Stimulated activated CD4-positive, alpha-beta T cell treated with anti-CD3 and anti-CD28 coated beads, Interleukin-15, amount 100 ng/mL, for 48 hours (primary cell): ENCODE measurements around the gene LHFPL6.

Source experiments
- DNase-seq, 2 donors: peaks; one replicate each; pipeline ENCODE4 v3.0.0-alpha.2; 2020; ENCODE audit warnings: low read depth in 2 of 2

The LHFPL6 gene

GRCh38 chr13:39415008-39415802 lies 187.8 kb downstream of the LHFPL6 start:
- DNase-seq: no peak

- DNase-seq: no peak
These were observed 188.7 kb downstream of the LHFPL6 start for GRCh38 chr13:39414339-39414738.

- DNase-seq: no peak
These were observed 191.5 kb downstream of the LHFPL6 start for GRCh38 chr13:39411511-39411910.

GRCh38 chr13:39410964-39411363 lies 192.0 kb downstream of the LHFPL6 start:
- DNase-seq: no peak

- DNase-seq: no peak
These were observed 192.7 kb downstream of the LHFPL6 start for GRCh38 chr13:39410096-39410901.

- DNase-seq: no peak
These were observed 194.5 kb downstream of the LHFPL6 start for GRCh38 chr13:39408512-39408911.

GRCh38 chr13:39407786-39408185 lies 195.2 kb downstream of the LHFPL6 start:
- no peak for DNase-seq

- no peak for DNase-seq
These were observed 195.9 kb downstream of the LHFPL6 start for GRCh38 chr13:39407138-39407537.

GRCh38 chr13:39406688-39407087 lies 196.3 kb downstream of the LHFPL6 start:
- no peak for DNase-seq

GRCh38 chr13:39405596-39406205 lies 197.3 kb downstream of the LHFPL6 start:
- DNase-seq: no peak

GRCh38 chr13:39405107-39405506 lies 197.9 kb downstream of the LHFPL6 start:
- DNase-seq: no peak

GRCh38 chr13:39403106-39403505 lies 199.9 kb downstream of the LHFPL6 start:
- DNase-seq: no peak

GRCh38 chr13:39402221-39402970 lies 200.6 kb downstream of the LHFPL6 start:
- no peak for DNase-seq

- DNase-seq: no peak
These were observed 201.2 kb downstream of the LHFPL6 start for GRCh38 chr13:39401756-39402155.

GRCh38 chr13:39401046-39401705 lies 201.8 kb downstream of the LHFPL6 start:
- no peak for DNase-seq

- no peak for DNase-seq
These were observed 203.9 kb downstream of the LHFPL6 start for GRCh38 chr13:39399102-39399501.

GRCh38 chr13:39397896-39398265 lies 205.1 kb downstream of the LHFPL6 start:
- DNase-seq: no peak

GRCh38 chr13:39397226-39397895 lies 205.6 kb downstream of the LHFPL6 start:
- DNase-seq: no peak

GRCh38 chr13:39394796-39395678 lies 208.0 kb downstream of the LHFPL6 start:
- DNase-seq: no peak

GRCh38 chr13:39391761-39392160 lies 211.2 kb downstream of the LHFPL6 start:
- no peak for DNase-seq
